GM19372 (cell line): ENCODE data around the gene RRP8.
A peak's percentile ranks its signal among the peaks of the same experiment; 100 is the strongest.

ENCODE experiments used
- ATAC-seq: cut with Tn5 transposase; IDR thresholded peaks from one replicate; pipeline ENCODE4 v1.9.1; 2021; ENCODE audit warnings: mild to moderate bottlenecking, low read depth, moderate library complexity; ENCODE audit not compliant: unreplicated experiment

The RRP8 gene

GRCh38 chr11:6604790-6605189 is 1.4 kb upstream of the RRP8 start:
- no peak for ATAC-seq

GRCh38 chr11:6604081-6604626 is 738 bp upstream of the RRP8 start:
- ATAC-seq = peak; percentile 32

- no peak for ATAC-seq
Observed at GRCh38 chr11:6602096-6602940, 1.1 kb downstream of the RRP8 start.

- no peak for ATAC-seq
Observed at GRCh38 chr11:6601041-6601461, 2.4 kb downstream of the RRP8 start.

- ATAC-seq = no peak
Observed at GRCh38 chr11:6599881-6600390, 3.5 kb downstream of the RRP8 start.

GRCh38 chr11:6599449-6599848 is 4.0 kb downstream of the RRP8 start:
- no peak for ATAC-seq

- ATAC-seq = no peak
Observed at GRCh38 chr11:6598555-6598954, 4.9 kb downstream of the RRP8 start.

GRCh38 chr11:6596239-6596877 is 7.1 kb downstream of the RRP8 start:
- ATAC-seq = no peak

GRCh38 chr11:6594142-6594768 is 9.2 kb downstream of the RRP8 start:
- ATAC-seq = no peak

GRCh38 chr11:6588018-6588417 is 15.4 kb downstream of the RRP8 start:
- ATAC-seq = no peak

- ATAC-seq = no peak
Observed at GRCh38 chr11:6587360-6587953, 16.0 kb downstream of the RRP8 start.

GRCh38 chr11:6586434-6587359 is 16.7 kb downstream of the RRP8 start:
- no peak for ATAC-seq

GRCh38 chr11:6584528-6584927 is 18.9 kb downstream of the RRP8 start:
- ATAC-seq = no peak

GRCh38 chr11:6583584-6583983 is 19.8 kb downstream of the RRP8 start:
- ATAC-seq = no peak

- no peak for ATAC-seq
Observed at GRCh38 chr11:6579681-6580080, 23.7 kb downstream of the RRP8 start.

- ATAC-seq = no peak
Observed at GRCh38 chr11:6578134-6578533, 25.3 kb downstream of the RRP8 start.

- ATAC-seq = no peak
Observed at GRCh38 chr11:6576471-6577373, 26.7 kb downstream of the RRP8 start.

- no peak for ATAC-seq
Observed at GRCh38 chr11:6574816-6575715, 28.4 kb downstream of the RRP8 start.
